Ovary (tissue), 9 donors: ENCODE measurements around the gene TCF7L1. TPM values are rescaled to one million over a fixed set of nuclear protein-coding genes. Genes with fewer than 3 reads are reported as not detected.
A peak's percentile ranks its signal among the peaks of the same experiment; 100 is the strongest.
"Not testable (repeated sequence)": the region's sequence is repeated elsewhere in the genome, so short reads cannot be mapped to it uniquely, and the experiment has no call there.

Source experiments
- DNase-seq, 5 donors: peaks; one replicate each; pipeline ENCODE4 v3.0.0-alpha.2; 2019 to 2020
- H3K27ac ChIP-seq, 2 donors: fragments of 200-600 bp; one replicate each; pipeline versions ENCODE4 v1.5.1 to v1.8.0; 2019 to 2022
- H3K27me3 ChIP-seq: fragments of 200-600 bp; one replicate; pipeline ENCODE4 v1.8.0; 2022
- H3K36me3 ChIP-seq: fragments of 200-600 bp; sonication (generic); one replicate; pipeline ENCODE4 v1.5.1; 2019
- H3K4me1 ChIP-seq: one replicate; pipeline ENCODE4 v1.8.1; 2013; ENCODE audit warnings: mild to moderate bottlenecking, moderate library complexity; ENCODE audit not compliant: insufficient read depth
- H3K4me3 ChIP-seq: fragments of 200-600 bp; sonication (generic); one replicate; pipeline ENCODE4 v1.5.1; 2017
- H3K9me3 ChIP-seq, 2 donors: fragments of 200-600 bp in 1 of 2; sonication (generic) in 1 of 2; one replicate each; pipeline versions ENCODE4 v1.5.1 to v1.8.1; 2013 to 2019; ENCODE audit warnings: mild to moderate bottlenecking in 1 of 2, moderate library complexity in 1 of 2
- EP300 ChIP-seq: sonication (generic); formaldehyde crosslinking; IDR thresholded peaks from one replicate; pipeline ENCODE4 v1.6.1; 2017; ENCODE audit warnings: antibody characterized with exemption
- POLR2A ChIP-seq: fragments of 450-650 bp; IDR thresholded peaks from one replicate; pipeline ENCODE4 v1.6.1; 2017; ENCODE audit warnings: antibody characterized with exemption, mild to moderate bottlenecking, moderate library complexity
- WGBS, 3 donors: extraction: QIAGEN DNeasy Blood & Tissue Kit in 1 of 3; methylation state at CpG; one replicate each; pipeline versions ENCODE4 v1.1.5 to v1.1.7; 2013 to 2017; 5-methylcytosine and 5-hydroxymethylcytosine counted together
- intact Hi-C, 4 donors: fragments of 100-400 bp; cut with DNase I; formaldehyde crosslinking; loops; one replicate each; pipeline versions ENCODE4 v1.11.0 to v1.15.1; 2022 to 2023
- polyA plus RNA-seq, 2 donors: library from polyadenylated mRNA; stranded (reverse); fragments of 200-250 nt in 1 of 2; fragments of 350-450 nt in 1 of 2; fragmentation: Illumina TruSeq in 1 of 2; extraction: RNeasy Lipid Tissue Mini Kit (QIAGEN cat#74804) in 1 of 2; gene quantifications; one replicate each; pipeline ENCODE4 v1.2.3, GENCODE V29; 2013 to 2014
- total RNA-seq, 7 donors: library from RNA; depleted of rRNA in 2 of 7; stranded (reverse); fragments of >200 nt in 2 of 7; fragmentation: NEBNext Ultra II Directional in 3 of 7; extraction: Animal tissue kit (Norgen Biotek cat#: 25700) in 3 of 7; gene quantifications; one replicate each; pipeline versions ENCODE4 v1.1.0 to v1.2.4, GENCODE V29; 2016 to 2023
- TF ChIP-seq, protein P1 (sequence below), 3 donors: fragments of 450-650 bp in 2 of 3; fragments of 200-600 bp in 1 of 3; IDR thresholded peaks; one replicate each; pipeline versions ENCODE4 v1.5.1 to v1.8.0; 2016 to 2022; ENCODE audit warnings: antibody characterized with exemption in 3 of 3, mild to moderate bottlenecking in 1 of 3
- donor health status: DM: no; HTN: no; CAD: no; lungs with moderate emphysema.
- donor health status: DM: no; HTN: no; CAD: no.
- donor health status: Bipolar disorder and iron deficiency.
- donor health status: DM: yes; HTN: yes; CAD: no.
- donor health status: DM: no; HTN: no; CAD: no.
- donor health status: DM: yes; HTN: yes; CAD: no.

The TCF7L1 gene
- total and polyA plus RNA-seq, 9 donors: 5.2 to 29.8 (median 23.9) TPM

DNA sequence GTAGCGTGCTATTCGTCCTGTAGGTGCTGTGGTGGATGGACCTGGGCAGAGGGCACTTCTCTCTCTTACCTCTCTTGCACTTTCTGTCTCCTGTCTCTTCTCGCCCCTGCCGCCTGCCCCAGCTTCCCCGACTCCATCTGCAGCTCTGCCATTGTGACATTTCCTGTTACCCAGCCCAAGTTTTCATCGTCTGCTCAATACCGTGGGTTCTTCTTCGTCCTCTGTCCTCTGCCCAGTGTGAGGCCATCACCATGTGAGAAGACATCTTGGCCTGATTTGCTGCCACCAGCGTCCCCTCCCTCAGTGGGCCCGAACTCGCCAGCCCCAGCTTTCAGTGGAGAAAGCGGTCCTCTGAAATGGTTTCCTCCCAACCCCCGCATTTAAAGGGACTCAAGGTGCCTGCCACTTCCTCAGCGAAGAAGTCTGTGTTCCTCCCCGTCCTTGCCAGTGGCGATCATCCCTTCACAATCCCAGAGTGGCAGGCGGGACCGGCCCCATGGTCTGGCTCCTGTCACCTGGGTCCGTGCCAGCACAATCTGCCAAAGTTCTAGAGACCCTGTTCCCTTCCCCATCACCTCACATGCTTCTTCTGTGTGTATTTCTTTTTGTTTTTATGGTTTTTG, 176.6 kb downstream of the TCF7L1 start:
- no peaks in the 10 kb centered on the region for H3K9me3 ChIP-seq
- intact Hi-C loops: no loop called here
- WGBS, 3 donors: 43 to 55% (median 50%) methylated on average over 19 of the region's 19 CpGs
- TF ChIP-seq POLR2A: no peak
- no peak for TF ChIP-seq EP300
- TF ChIP-seq, protein P1, sequence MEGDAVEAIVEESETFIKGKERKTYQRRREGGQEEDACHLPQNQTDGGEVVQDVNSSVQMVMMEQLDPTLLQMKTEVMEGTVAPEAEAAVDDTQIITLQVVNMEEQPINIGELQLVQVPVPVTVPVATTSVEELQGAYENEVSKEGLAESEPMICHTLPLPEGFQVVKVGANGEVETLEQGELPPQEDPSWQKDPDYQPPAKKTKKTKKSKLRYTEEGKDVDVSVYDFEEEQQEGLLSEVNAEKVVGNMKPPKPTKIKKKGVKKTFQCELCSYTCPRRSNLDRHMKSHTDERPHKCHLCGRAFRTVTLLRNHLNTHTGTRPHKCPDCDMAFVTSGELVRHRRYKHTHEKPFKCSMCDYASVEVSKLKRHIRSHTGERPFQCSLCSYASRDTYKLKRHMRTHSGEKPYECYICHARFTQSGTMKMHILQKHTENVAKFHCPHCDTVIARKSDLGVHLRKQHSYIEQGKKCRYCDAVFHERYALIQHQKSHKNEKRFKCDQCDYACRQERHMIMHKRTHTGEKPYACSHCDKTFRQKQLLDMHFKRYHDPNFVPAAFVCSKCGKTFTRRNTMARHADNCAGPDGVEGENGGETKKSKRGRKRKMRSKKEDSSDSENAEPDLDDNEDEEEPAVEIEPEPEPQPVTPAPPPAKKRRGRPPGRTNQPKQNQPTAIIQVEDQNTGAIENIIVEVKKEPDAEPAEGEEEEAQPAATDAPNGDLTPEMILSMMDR (IDR thresholded peaks at IDR 0.05): no peak
- H3K4me1 ChIP-seq: peaks cover 4% of the 10 kb centered on the region
- H3K36me3 ChIP-seq: no peaks in the 10 kb centered on the region
- no peak overlapping the region for H3K4me3 ChIP-seq
- DNase-seq: peak; percentile 32 to 57 (median 52)
- no peaks in the 10 kb centered on the region for H3K27me3 ChIP-seq
- H3K27ac ChIP-seq: peak overlapping the region in 1 of 2 donors; percentile 53

DNA sequence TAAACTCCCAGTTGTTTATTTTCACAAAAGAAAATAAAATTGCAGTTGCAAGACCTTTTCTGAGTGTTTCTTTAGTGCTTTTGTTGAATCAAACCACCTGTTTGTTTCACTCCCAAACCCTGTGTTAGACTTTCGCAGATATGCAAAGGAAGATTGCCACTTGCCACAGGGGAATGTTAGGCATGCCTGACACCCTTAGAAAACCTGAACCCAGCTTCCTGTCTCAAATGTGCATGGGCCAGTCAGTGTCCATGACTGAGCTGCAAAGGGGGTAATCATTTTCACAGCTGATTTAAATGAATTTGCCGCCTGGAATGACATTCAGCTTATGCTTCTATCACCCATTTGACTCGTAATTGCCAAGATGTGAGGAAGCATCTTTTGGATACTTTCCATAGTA, 177.1 kb downstream of the TCF7L1 start:
- peak overlapping the region in 1 of 2 donors; percentile 53 for H3K27ac ChIP-seq

DNA sequence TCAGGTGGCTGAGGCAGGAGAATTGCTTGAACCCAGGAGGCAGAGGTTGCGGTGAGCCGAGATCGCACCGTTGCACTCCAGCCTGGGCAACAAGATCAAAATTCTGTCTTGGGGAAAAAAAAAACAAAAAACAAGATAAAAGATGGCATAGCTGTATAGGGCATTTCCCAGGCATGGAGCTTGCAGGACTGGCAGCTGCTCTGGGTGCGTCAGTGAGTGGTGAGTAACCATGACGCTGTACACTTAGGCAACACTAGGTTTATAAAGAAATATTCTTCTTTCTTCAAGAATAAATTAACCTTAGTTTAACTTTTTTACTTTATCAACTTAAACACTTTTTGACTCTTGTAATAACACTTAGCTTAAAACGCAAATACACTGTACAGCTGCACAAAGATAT, 179.2 kb downstream of the TCF7L1 start:
- no peaks in the 10 kb centered on the region for H3K9me3 ChIP-seq
- no peak for DNase-seq
- H3K4me1 ChIP-seq: peaks cover 4% of the 10 kb centered on the region
- intact Hi-C loops: no loop called here
- no peak overlapping the region for H3K27ac ChIP-seq
- no peaks in the 10 kb centered on the region for H3K36me3 ChIP-seq
- H3K4me3 ChIP-seq: no peak overlapping the region
- whole genome bisulfite sequencing, 3 donors: 66 to 71% (median 69%) methylated on average over 7 of the region's 7 CpGs
- H3K27me3 ChIP-seq: no peaks in the 10 kb centered on the region
- TF ChIP-seq EP300 (no peak), POLR2A (no peak)
- TF ChIP-seq, protein P1 (IDR thresholded peaks at IDR 0.05): no peak

More for the DNA sequence above, 177.1 kb downstream of the TCF7L1 start:
- Histone ChIP-seq H3K36me3 (no peaks in the 10 kb centered on the region), H3K4me1 (peaks cover 4% of the 10 kb centered on the region), H3K27me3 (no peaks in the 10 kb centered on the region), H3K4me3 (no peak overlapping the region), H3K9me3 (no peaks in the 10 kb centered on the region)
- TF ChIP-seq, protein P1 (IDR thresholded peaks at IDR 0.05): no peak
- TF ChIP-seq EP300 (no peak), POLR2A (no peak)
- 32 to 57% (median 48%) methylated on average over 3 of the region's 3 CpGs for WGBS, 3 donors
- intact Hi-C loops: no loop called here
- no peak for DNase-seq

DNA sequence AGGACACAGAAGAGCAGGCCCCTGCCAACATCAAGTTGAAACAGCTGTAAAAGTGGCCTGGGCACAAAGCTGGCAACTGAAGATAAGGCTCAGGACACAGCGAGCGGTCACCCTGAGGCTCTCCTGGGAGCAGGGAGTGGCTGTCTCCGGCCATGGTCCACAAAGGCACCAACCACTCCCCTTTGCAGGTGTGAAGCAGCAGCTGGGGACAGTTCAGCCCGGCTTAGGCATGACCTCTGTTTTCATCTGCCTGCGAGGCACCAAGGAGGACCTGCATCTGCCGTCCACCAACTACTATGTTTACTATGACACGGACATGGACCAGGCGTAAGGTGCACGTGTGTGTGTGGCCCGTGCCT, 181.7 kb downstream of the TCF7L1 start:
- H3K27ac ChIP-seq: no peak overlapping the region
- H3K9me3 ChIP-seq: no peaks in the 10 kb centered on the region
- TF ChIP-seq EP300: no peak
- TF ChIP-seq, protein P1 (IDR thresholded peaks at IDR 0.05): no peak
- TF ChIP-seq POLR2A: no peak
- no peak for DNase-seq
- WGBS, 3 donors: 75 to 86% (median 80%) methylated on average over 10 of the region's 10 CpGs
- no peaks in the 10 kb centered on the region for H3K36me3 ChIP-seq
- peaks cover 2% of the 10 kb centered on the region for H3K4me1 ChIP-seq
- no peaks in the 10 kb centered on the region for H3K27me3 ChIP-seq
- H3K4me3 ChIP-seq: no peak overlapping the region
- intact Hi-C loops: no loop called here

DNA sequence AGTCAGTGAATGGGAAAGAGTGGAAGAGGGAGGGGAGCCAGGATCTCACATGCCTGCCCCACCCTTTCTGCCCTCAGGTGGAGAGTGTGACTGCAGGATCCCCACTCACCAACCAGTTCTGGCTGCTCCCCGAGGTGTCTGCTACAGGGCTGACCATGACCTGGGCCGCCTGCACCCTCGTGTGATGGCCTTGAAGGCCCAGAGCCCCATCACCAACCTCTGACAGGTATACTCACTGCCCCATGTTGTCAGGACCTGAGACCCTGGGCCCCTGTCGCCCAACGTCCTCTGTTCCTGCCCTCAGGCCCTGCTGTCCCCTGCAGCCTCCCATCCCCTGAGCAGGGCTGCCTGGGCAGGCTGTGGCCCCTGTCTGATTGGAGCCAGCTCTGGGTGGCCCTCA, 182.7 kb downstream of the TCF7L1 start:
- H3K4me3 ChIP-seq, H3K27me3 ChIP-seq, H3K9me3 ChIP-seq, DNase-seq, H3K27ac ChIP-seq, intact Hi-C loops, H3K4me1 ChIP-seq, H3K36me3 ChIP-seq: not testable (repeated sequence)
- WGBS, 3 donors: 53 to 74% (median 68%) methylated on average over 4 to 5 of the region's 5 CpGs
